ENCODE measurements around the gene SETBP1. TPM values are rescaled to one million over a fixed set of nuclear protein-coding genes. Genes with fewer than 3 reads are reported as not detected.

Gene SETBP1
- total RNA-seq, 1 experiment from 2014 or later, result 3.4 TPM

Small RNAs within 50 kb of the gene (small RNA-seq; reads per million reads assigned to genes)
- not detected for gene MIR4319
